GM21717 (cell line): Measurements from ENCODE around the gene MAP2K1.
"Not testable (repeated sequence)": the region's sequence is repeated elsewhere in the genome, so short reads cannot be mapped to it uniquely, and the experiment has no call there.

ENCODE experiments used
- ATAC-seq: cut with Tn5 transposase; IDR thresholded peaks from one replicate; pipeline ENCODE4 v1.9.1; 2021; ENCODE audit warnings: mild to moderate bottlenecking, moderate library complexity; ENCODE audit not compliant: unreplicated experiment

The MAP2K1 gene

GRCh38 chr15:66502491-66502890 is 115.8 kb downstream of the MAP2K1 start:
- no peak for ATAC-seq

GRCh38 chr15:66503041-66503648 is 116.4 kb downstream of the MAP2K1 start:
- not testable (repeated sequence) for ATAC-seq

- ATAC-seq, result no peak
Observed at GRCh38 chr15:66503780-66504562, 117.3 kb downstream of the MAP2K1 start.

- ATAC-seq, result peak; percentile 76
Observed at GRCh38 chr15:66504563-66505429, 118.1 kb downstream of the MAP2K1 start, which contains the start of the genes RPL4 and ZWILCH. TSS of gene RPL4 (minus strand) at chr15:66504855. CDS start at chr15:66504790, 65 bp downstream. TSS of gene ZWILCH (plus strand) at chr15:66505326. CDS start at chr15:66505339, 13 bp downstream.

- no peak for ATAC-seq
Observed at GRCh38 chr15:66505430-66505811, 118.7 kb downstream of the MAP2K1 start.

GRCh38 chr15:66505818-66506217 is 119.1 kb downstream of the MAP2K1 start:
- no peak for ATAC-seq

- no peak for ATAC-seq
Observed at GRCh38 chr15:66508293-66508883, 121.7 kb downstream of the MAP2K1 start.

- no peak for ATAC-seq
Observed at GRCh38 chr15:66514586-66514985, 127.9 kb downstream of the MAP2K1 start.

- ATAC-seq, result no peak
Observed at GRCh38 chr15:66515901-66516322, 129.2 kb downstream of the MAP2K1 start.

- no peak for ATAC-seq
Observed at GRCh38 chr15:66523926-66524325, 137.2 kb downstream of the MAP2K1 start.

- ATAC-seq, result no peak
Observed at GRCh38 chr15:66524838-66525237, 138.1 kb downstream of the MAP2K1 start.

GRCh38 chr15:66535056-66535455 is 148.3 kb downstream of the MAP2K1 start:
- ATAC-seq, result no peak
